ENCODE measurements around the gene PSMB1. TPM values are rescaled to one million over a fixed set of nuclear protein-coding genes. Genes with fewer than 3 reads are reported as not detected.

The PSMB1 gene
- total RNA-seq, 4 donors from 2014 or later = 127 to 201 (median 193) TPM

DNA sequence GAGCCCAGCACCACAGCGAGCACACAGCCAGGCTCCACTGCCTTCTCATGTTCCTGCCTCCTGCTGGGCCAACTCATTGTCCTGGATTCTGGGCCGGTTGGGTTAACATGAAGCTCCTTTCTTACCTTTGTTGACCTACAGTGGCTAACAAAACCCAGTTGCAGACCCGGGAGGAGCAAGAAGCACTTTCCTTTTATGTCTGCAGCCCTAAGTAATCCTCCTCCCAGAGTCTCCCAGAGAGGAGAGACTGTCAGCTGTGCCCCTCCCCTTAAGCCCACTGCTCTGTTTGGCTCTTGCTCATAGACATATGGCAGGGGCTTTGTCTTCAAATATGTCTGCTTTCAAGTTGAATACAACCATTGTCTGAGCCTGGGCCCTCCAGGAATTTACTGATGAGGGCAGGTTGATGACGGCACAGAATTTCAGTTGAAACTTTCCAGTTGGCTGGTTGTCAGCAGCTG, 55.2 kb downstream of the PSMB1 start:
- Histone ChIP-seq H3K9me3 (no peaks in the 10 kb centered on the region), H3K4me1 (no peaks in the 10 kb centered on the region), H3K27ac (no peak overlapping the region), H3K36me3 (no peaks in the 10 kb centered on the region), H3K27me3 (peaks cover 23% of the 10 kb centered on the region), H3K4me3 (no peak overlapping the region)
- TF ChIP-seq EP300 (IDR thresholded peaks at IDR 0.05) = no peak
- no peak for TF ChIP-seq POLR2A (IDR thresholded peaks at IDR 0.05)
- TF ChIP-seq, protein P1, sequence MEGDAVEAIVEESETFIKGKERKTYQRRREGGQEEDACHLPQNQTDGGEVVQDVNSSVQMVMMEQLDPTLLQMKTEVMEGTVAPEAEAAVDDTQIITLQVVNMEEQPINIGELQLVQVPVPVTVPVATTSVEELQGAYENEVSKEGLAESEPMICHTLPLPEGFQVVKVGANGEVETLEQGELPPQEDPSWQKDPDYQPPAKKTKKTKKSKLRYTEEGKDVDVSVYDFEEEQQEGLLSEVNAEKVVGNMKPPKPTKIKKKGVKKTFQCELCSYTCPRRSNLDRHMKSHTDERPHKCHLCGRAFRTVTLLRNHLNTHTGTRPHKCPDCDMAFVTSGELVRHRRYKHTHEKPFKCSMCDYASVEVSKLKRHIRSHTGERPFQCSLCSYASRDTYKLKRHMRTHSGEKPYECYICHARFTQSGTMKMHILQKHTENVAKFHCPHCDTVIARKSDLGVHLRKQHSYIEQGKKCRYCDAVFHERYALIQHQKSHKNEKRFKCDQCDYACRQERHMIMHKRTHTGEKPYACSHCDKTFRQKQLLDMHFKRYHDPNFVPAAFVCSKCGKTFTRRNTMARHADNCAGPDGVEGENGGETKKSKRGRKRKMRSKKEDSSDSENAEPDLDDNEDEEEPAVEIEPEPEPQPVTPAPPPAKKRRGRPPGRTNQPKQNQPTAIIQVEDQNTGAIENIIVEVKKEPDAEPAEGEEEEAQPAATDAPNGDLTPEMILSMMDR (IDR thresholded peaks at IDR 0.05) = no peak
- TF ChIP-seq POLR2AphosphoS5 (IDR thresholded peaks at IDR 0.05) = no peak
- DNase-seq (ENCODE audit: low spot score in 2 of 2) = no peak
- 25% methylated on average over 4 of the region's 4 CpGs for WGBS

DNA sequence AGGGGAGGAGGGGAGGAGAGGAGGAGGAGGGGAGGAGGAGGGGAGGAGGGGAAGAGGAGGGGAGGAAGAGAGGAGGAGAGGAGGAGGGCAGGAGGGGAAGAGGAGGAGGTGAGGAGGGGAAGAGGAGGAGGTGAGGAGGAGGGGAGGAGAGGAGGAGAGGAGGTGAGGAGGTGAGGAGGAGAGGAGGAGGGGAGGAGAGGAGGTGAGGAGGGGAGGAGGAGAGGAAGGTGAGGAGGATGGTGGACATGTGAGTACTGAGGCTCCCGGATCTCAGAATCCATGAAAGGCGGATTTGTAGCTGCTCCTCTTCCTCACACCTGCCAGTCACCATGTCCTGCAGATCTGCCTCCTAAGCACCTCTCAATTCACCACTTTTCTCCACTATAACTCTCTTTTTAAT, 59.8 kb downstream of the PSMB1 start:
- no peak overlapping the region for H3K27ac ChIP-seq
- no peak for DNase-seq (ENCODE audit: low spot score in 2 of 2)
- H3K4me1 ChIP-seq = no peaks in the 10 kb centered on the region
- no peaks in the 10 kb centered on the region for H3K9me3 ChIP-seq
- H3K27me3 ChIP-seq = no peaks in the 10 kb centered on the region
- 83% methylated on average over 2 of the region's 2 CpGs for WGBS
- H3K36me3 ChIP-seq = no peaks in the 10 kb centered on the region
- no peak overlapping the region for H3K4me3 ChIP-seq
- TF ChIP-seq EP300 (IDR thresholded peaks at IDR 0.05) (no peak), POLR2AphosphoS5 (IDR thresholded peaks at IDR 0.05) (no peak), POLR2A (IDR thresholded peaks at IDR 0.05) (no peak)
- TF ChIP-seq, protein P1 (IDR thresholded peaks at IDR 0.05) = no peak

DNA sequence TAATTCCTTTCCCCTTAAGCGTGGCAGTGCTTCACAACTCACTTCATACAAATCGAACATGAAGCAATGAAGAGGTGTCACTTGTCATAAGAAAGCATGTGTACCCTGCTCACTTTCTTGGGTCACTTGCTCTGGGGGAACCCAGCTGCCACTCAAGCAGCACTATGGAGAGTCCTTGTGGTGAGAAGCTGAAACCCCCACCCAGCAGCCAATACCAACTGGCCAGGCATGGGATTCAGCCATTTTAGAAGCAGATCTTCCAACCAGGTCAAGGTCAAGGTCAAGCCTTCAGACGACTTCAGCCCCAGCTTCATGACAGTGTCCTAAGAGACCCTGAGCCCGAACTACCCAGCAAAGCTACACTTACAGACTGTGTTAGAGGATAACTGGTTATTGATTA, 62.8 kb downstream of the PSMB1 start:
- Histone ChIP-seq H3K27ac (no peak overlapping the region), H3K36me3 (no peaks in the 10 kb centered on the region), H3K9me3 (no peaks in the 10 kb centered on the region), H3K27me3 (peaks cover 3% of the 10 kb centered on the region), H3K4me3 (no peak overlapping the region), H3K4me1 (no peaks in the 10 kb centered on the region)
- 85% methylated on average over 4 of the region's 4 CpGs for WGBS
- no peak for TF ChIP-seq POLR2A (IDR thresholded peaks at IDR 0.05)
- TF ChIP-seq, protein P1 (IDR thresholded peaks at IDR 0.05) = no peak
- no peak for TF ChIP-seq POLR2AphosphoS5 (IDR thresholded peaks at IDR 0.05)
- TF ChIP-seq EP300 (IDR thresholded peaks at IDR 0.05) = no peak
- DNase-seq (ENCODE audit: low spot score in 2 of 2) = no peak

DNA sequence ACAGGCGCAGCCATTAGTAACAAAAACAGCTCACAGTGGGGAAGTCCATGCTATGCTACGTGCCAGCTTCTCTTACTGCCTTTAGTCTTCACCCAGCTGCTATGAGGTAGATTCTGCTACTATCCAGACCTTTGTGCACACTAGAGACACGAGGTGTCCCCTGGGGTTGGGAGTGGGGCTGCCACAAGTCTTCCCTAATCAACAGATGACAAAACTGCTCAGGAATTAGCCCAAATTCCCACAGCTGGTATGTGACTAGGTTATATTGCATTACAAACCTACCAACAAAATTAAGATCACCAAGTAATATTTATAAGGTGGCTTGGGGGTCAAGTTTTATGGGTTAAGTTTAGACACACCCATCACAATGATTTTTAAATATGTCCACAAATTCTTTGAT, 63.3 kb downstream of the PSMB1 start:
- TF ChIP-seq POLR2A (IDR thresholded peaks at IDR 0.05) (no peak), EP300 (IDR thresholded peaks at IDR 0.05) (no peak), POLR2AphosphoS5 (IDR thresholded peaks at IDR 0.05) (no peak)
- TF ChIP-seq, protein P1 (IDR thresholded peaks at IDR 0.05) = no peak
- Histone ChIP-seq H3K27me3 (peaks cover 3% of the 10 kb centered on the region), H3K36me3 (no peaks in the 10 kb centered on the region), H3K9me3 (no peaks in the 10 kb centered on the region), H3K4me1 (no peaks in the 10 kb centered on the region), H3K27ac (no peak overlapping the region), H3K4me3 (no peak overlapping the region)
- WGBS = 72% methylated on average over 3 of the region's 3 CpGs
- DNase-seq (ENCODE audit: low spot score in 2 of 2) = no peak

DNA sequence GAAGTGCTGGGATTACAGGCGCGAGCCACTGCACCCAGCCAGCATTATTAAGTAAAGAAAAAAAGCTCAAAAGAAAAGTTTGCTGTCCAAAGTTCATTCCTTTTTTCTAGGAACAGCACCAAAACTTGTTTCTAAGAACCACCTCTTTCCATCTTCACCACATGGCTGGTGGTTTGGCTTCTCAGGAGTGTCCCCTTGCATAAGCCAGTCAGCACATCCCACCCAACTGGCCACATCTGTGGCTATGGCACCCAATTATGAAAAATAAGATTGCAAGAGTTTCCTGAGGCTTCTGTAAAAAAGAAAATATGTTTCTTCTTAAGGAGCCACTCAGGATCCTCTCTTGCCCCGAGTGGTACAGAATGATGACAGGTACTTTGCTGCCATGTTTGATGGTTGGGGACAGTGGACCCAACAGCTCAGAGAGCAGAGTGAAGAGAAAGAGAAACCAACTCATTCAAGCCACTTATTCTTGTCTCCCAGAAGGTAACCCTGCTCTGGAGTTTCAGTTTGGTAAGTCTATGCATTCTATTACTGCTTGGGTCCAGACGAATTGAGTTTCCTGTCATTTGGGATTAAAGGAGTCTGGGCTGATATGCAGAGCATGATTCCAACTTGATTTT, 65.3 kb downstream of the PSMB1 start:
- no peak overlapping the region for H3K4me3 ChIP-seq
- TF ChIP-seq POLR2AphosphoS5 (IDR thresholded peaks at IDR 0.05) = no peak
- no peak for TF ChIP-seq EP300 (IDR thresholded peaks at IDR 0.05)
- TF ChIP-seq POLR2A (IDR thresholded peaks at IDR 0.05) = no peak
- TF ChIP-seq, protein P1 (IDR thresholded peaks at IDR 0.05) = no peak
- 86% methylated on average over 4 of the region's 4 CpGs for WGBS
- H3K4me1 ChIP-seq = no peaks in the 10 kb centered on the region
- no peaks in the 10 kb centered on the region for H3K9me3 ChIP-seq
- H3K36me3 ChIP-seq = no peaks in the 10 kb centered on the region
- no peak for DNase-seq (ENCODE audit: low spot score in 2 of 2)
- no peak overlapping the region for H3K27ac ChIP-seq
- H3K27me3 ChIP-seq = peaks cover 3% of the 10 kb centered on the region
